DOHH2 (cell line): ENCODE measurements around the gene ZBTB9.

ENCODE experiments used
- H3F3A ChIP-seq: fragments of 200-600 bp; sonication (generic), shearing (Covaris generic); 2 replicates; pipeline ENCODE4 v1.6.0; 2016; ENCODE audit warnings: antibody characterized with exemption, mild to moderate bottlenecking; ENCODE audit not compliant: control insufficient read depth, insufficient read depth
- H3K27ac ChIP-seq: fragments of 200-600 bp; sonication (generic); 2 replicates; pipeline ENCODE4 v1.5.1; 2014; ENCODE audit warnings: low read depth, mild to moderate bottlenecking, low read length, moderate library complexity
- H3K27me3 ChIP-seq: fragments of 200-600 bp; sonication (generic); 2 replicates; pipeline ENCODE4 v1.6.1; 2014; ENCODE audit warnings: mild to moderate bottlenecking, low read length, mixed read lengths; ENCODE audit not compliant: control insufficient read depth
- H3K36me3 ChIP-seq: fragments of 200-600 bp; sonication (generic); 2 replicates; pipeline ENCODE4 v1.6.1; 2014; ENCODE audit warnings: mild to moderate bottlenecking, low read length, moderate library complexity, mixed read lengths; ENCODE audit not compliant: control insufficient read depth
- H3K4me1 ChIP-seq: fragments of 200-600 bp; sonication (generic); 2 replicates; pipeline ENCODE4 v1.6.1; 2014; ENCODE audit warnings: mild to moderate bottlenecking, low read length, mixed read lengths; ENCODE audit not compliant: control insufficient read depth
- H3K4me2 ChIP-seq: fragments of 200-600 bp; sonication (generic); 2 replicates; pipeline ENCODE4 v1.6.0; 2014; ENCODE audit warnings: mild to moderate bottlenecking, low read length, moderate library complexity
- H3K4me3 ChIP-seq: fragments of 200-600 bp; sonication (generic); 2 replicates; pipeline ENCODE4 v1.5.1; 2014; ENCODE audit warnings: mild to moderate bottlenecking, low read length, mixed read lengths
- H3K79me2 ChIP-seq: fragments of 200-600 bp; sonication (generic); 2 replicates; pipeline ENCODE4 v1.6.1; 2014; ENCODE audit warnings: mild to moderate bottlenecking, low read length, mixed read lengths; ENCODE audit not compliant: control insufficient read depth
- H3K9me2 ChIP-seq: fragments of 200-600 bp; sonication (generic); replicated peaks from 2 replicates; pipeline ENCODE4 v1.6.1; 2014; ENCODE audit warnings: mild to moderate bottlenecking, low read length, mixed read lengths; ENCODE audit not compliant: control insufficient read depth
- H3K9me3 ChIP-seq: fragments of 200-600 bp; sonication (generic); 2 replicates; pipeline ENCODE4 v1.6.1; 2014; ENCODE audit warnings: antibody characterized with exemption, low read length, mixed read lengths; ENCODE audit not compliant: control insufficient read depth, insufficient read depth
- H4K20me1 ChIP-seq: fragments of 200-600 bp; sonication (generic); 2 replicates; pipeline ENCODE4 v1.6.0; 2014; ENCODE audit warnings: low read depth, mild to moderate bottlenecking, antibody characterized with exemption, low read length, moderate library complexity; ENCODE audit not compliant: control insufficient read depth, insufficient read depth
- EZH2phosphoT487 ChIP-seq: fragments of 200-600 bp; sonication (generic); IDR thresholded peaks from 2 replicates; pipeline ENCODE4 v1.6.1; 2017; ENCODE audit warnings: borderline replicate concordance, mild to moderate bottlenecking, antibody characterized with exemption, low read length, moderate library complexity, mixed read lengths
- TF ChIP-seq, protein P1 (sequence below): fragments of 200-600 bp; sonication (generic); IDR thresholded peaks from one replicate; pipeline ENCODE4 v1.5.1; 2014; ENCODE audit warnings: antibody characterized with exemption, mild to moderate bottlenecking, low read depth, low read length; ENCODE audit not compliant: poor library complexity, severe bottlenecking

The ZBTB9 gene

DNA sequence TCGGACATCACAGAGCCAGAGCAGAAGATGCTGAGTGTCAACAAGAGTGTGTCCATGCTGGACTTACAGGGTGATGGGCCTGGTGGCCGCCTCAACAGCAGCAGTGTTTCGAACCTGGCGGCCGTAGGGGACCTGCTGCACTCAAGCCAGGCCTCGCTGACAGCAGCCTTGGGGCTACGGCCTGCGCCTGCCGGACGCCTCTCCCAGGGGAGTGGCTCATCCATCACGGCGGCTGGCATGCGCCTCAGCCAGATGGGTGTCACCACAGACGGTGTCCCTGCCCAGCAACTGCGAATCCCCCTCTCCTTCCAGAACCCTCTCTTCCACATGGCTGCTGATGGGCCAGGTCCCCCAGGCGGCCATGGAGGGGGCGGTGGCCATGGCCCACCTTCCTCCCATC is 11.4 kb upstream of the ZBTB9 start:
- Histone ChIP-seq H3K4me1 (no peaks in the 10 kb centered on the region), H3K79me2 (no peaks in the 10 kb centered on the region), H3K4me2 (no peak overlapping the region), H3K9me2 (no peaks in the 10 kb centered on the region), H4K20me1 (no peaks in the 10 kb centered on the region), H3K4me3 (no peak overlapping the region), H3K9me3 (no peaks in the 10 kb centered on the region), H3K27me3 (no peaks in the 10 kb centered on the region), H3K27ac (no peak overlapping the region), H3F3A (0 out of 2 replicates have a peak, but pooled peaks cover 3% of the 10 kb centered on the region), H3K36me3 (peaks cover 65% of the 10 kb centered on the region)
- TF ChIP-seq, protein P1, sequence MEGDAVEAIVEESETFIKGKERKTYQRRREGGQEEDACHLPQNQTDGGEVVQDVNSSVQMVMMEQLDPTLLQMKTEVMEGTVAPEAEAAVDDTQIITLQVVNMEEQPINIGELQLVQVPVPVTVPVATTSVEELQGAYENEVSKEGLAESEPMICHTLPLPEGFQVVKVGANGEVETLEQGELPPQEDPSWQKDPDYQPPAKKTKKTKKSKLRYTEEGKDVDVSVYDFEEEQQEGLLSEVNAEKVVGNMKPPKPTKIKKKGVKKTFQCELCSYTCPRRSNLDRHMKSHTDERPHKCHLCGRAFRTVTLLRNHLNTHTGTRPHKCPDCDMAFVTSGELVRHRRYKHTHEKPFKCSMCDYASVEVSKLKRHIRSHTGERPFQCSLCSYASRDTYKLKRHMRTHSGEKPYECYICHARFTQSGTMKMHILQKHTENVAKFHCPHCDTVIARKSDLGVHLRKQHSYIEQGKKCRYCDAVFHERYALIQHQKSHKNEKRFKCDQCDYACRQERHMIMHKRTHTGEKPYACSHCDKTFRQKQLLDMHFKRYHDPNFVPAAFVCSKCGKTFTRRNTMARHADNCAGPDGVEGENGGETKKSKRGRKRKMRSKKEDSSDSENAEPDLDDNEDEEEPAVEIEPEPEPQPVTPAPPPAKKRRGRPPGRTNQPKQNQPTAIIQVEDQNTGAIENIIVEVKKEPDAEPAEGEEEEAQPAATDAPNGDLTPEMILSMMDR: no peak
- TF ChIP-seq EZH2phosphoT487: no peak

DNA sequence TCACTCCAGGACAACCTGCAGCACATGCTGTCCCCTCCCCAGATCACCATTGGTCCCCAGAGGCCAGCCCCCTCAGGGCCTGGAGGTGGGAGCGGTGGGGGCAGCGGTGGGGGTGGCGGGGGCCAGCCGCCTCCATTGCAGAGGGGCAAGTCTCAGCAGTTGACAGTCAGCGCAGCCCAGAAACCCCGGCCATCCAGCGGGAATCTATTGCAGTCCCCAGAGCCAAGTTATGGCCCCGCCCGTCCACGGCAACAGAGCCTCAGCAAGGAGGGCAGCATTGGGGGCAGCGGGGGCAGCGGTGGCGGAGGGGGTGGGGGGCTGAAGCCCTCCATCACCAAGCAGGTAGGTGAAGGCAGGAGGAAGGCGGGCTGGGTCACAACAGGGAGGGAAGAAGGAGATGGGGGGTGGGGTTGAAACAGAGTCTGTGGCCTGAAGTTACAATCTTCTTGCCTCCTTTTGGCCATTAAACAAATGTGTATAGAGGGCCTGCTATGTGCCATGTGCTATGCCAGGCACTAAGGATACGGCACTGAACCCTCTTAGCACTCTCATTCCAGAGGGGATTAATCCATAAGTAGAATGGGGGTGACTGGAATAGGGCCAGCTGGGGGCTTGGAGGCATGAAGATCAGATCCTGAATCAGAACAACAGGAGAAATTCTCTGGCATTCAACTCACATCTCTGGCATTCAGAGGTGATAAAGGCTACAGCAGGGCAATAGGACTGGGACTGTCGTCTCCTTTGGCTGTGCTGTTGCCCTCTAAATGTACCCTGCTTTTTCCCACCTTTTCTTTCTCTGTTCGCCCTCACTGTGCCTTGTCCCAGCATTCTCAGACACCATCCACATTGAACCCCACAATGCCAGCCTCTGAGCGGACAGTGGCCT is 10.5 kb upstream of the ZBTB9 start:
- Histone ChIP-seq H3K9me3 (no peaks in the 10 kb centered on the region), H3K36me3 (peaks cover 63% of the 10 kb centered on the region), H3K4me1 (no peaks in the 10 kb centered on the region), H3F3A (0 out of 2 replicates have a peak, but pooled peaks cover 3% of the 10 kb centered on the region), H3K4me2 (no peak overlapping the region), H3K79me2 (no peaks in the 10 kb centered on the region), H3K27ac (no peak overlapping the region), H3K27me3 (no peaks in the 10 kb centered on the region), H3K4me3 (no peak overlapping the region), H4K20me1 (no peaks in the 10 kb centered on the region), H3K9me2 (no peaks in the 10 kb centered on the region)
- TF ChIP-seq, protein P1: no peak
- no peak for TF ChIP-seq EZH2phosphoT487

DNA sequence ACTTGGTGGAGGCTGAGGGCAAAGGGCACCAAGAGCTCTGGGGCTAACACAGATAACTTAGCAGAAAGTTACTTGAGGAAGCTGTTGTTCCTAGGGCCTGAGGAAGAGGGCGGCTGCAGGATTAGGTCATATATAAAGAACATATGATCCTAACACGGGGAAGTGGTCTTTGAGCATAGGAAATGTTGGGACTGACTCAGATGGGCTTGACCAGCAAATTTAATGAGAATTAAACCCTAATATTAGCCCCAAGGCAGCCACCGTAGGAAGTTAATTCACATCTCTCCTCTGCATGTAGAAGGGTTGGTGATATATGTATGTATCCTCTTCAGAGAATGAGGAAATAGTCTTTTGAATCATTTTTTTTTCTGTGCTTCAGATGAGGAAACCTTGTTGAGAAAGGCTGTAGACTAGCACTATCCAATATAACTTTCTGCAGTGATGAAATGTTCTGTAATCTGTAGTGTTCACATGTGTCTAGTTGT is 9.2 kb upstream of the ZBTB9 start:
- Histone ChIP-seq H3K27ac (no peak overlapping the region), H3K4me1 (no peaks in the 10 kb centered on the region), H3K79me2 (no peaks in the 10 kb centered on the region), H3K4me3 (no peak overlapping the region), H3K36me3 (peaks cover 70% of the 10 kb centered on the region), H3K9me2 (no peaks in the 10 kb centered on the region), H3K4me2 (no peak overlapping the region), H3K27me3 (no peaks in the 10 kb centered on the region), H3F3A (0 out of 2 replicates have a peak, but pooled peaks cover 3% of the 10 kb centered on the region), H3K9me3 (no peaks in the 10 kb centered on the region), H4K20me1 (no peaks in the 10 kb centered on the region)
- TF ChIP-seq EZH2phosphoT487: no peak
- TF ChIP-seq, protein P1: no peak
